GM15510 (cell line): Measurements from ENCODE around the gene SSTR3.

Source experiments
- POLR2A ChIP-seq: IDR thresholded peaks from 3 replicates; pipeline ENCODE4 v1.6.1; 2011; ENCODE audit warnings: borderline replicate concordance; ENCODE audit not compliant: insufficient read length; ENCODE audit errors: extremely low read depth

SSTR3 gene

DNA sequence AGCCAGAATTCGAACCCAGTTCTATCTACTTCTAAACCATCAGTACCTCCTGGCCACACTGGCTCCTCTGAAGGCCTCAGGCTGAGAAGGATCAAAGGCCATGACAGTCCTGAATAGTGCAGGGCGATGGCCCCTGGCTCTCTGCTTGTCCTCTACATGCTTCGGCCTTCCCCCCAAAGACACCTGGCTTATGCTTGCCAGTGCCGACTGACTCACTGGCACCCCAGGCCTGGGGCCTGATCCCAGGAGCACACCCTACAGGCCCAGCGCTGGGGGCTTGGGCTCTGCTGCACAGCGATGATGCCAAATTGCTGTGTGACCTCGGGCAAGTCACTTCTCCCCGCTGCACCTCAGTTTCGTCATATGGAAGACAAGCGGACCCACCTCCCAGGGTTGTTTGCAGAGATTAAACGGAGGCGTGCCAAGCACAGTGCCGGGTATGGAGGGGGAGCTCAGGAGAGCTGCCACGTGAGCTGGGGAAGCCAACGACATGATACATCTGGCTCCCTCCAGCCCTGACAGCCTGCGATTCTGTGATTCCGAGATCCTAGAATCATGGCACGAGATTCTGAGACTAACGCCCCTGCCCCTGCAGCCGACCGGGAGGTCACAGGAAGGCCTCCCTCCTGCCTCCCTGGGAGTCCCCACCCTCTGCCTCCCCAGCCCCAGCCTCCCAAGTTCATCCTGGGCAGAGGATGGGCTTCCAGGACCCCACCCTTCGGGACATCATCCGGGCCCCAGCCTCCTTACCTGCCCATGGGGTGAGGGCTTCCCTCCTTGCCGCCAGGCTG lies 1.0 kb downstream of the SSTR3 start:
- TF ChIP-seq POLR2A: no peak

DNA sequence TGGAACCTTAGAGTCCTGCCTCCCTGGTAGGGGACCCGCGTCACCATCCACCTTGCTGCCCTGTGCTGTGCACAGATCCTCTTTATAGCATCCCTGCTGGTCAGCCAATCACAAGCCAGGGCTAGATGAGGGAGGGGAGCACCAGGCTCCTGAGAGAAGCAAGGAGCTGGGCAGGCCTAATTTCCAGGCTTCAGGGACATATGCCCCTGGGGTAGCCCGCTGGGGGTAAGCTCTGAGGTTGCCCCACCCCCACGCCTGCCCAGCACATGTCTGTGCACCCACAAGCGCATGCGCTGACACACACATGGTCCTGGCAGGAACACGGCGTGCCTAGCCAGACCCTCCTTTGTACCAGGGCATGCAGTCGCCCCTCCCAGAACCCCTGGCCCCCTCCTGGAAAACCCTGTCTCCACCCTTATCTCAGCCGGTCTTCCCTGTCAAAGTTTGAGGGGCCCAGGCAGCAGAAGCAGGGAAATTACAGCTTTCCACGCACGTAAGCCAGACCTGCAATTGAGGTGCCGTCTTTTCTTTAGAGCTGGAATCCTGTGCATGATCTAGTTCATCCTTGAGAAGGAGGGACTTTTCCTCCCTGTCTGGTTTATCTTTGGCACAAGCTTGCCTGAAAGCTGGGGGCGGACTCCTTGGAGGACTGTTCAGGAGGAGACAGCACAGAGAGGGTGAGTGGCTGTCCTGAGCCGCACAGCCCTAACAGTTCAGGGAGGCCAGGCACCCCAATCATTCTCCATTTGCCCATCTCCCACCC lies 2.1 kb downstream of the SSTR3 start:
- TF ChIP-seq POLR2A: no peak

DNA sequence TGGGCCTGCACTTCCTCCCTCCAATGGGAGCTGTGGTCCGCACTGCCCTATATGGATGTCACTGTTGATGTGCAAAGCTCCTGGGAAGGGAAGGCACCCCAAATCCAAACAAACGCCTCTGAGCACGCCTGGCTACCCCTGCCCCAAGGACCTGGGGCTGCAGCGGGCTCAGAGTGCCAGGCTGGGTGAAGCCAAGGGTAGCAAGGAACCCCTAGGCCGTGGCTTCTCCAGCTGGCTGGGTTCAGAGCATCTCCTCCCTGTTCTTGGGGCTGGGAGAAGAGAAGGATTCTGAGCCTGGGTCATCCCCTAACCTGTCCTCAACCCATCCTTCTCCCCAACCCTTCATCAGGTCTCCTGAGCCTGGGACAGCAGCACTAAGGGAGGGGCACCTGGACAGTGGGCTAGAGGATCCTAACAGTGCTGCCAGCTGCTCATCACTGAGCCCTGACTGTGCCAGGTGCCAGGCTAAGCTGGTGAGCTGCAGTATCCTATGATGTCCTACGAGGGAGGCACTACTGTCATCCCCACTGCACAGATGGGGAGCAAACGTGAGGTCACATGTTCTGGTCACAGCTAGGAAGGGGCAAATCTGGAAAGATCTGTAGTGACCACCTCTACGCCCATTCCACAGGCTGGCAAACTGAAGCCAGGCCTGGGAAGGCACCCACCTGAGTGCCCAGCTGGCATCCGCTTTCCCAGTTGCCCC lies 3.0 kb downstream of the SSTR3 start:
- TF ChIP-seq POLR2A: no peak

DNA sequence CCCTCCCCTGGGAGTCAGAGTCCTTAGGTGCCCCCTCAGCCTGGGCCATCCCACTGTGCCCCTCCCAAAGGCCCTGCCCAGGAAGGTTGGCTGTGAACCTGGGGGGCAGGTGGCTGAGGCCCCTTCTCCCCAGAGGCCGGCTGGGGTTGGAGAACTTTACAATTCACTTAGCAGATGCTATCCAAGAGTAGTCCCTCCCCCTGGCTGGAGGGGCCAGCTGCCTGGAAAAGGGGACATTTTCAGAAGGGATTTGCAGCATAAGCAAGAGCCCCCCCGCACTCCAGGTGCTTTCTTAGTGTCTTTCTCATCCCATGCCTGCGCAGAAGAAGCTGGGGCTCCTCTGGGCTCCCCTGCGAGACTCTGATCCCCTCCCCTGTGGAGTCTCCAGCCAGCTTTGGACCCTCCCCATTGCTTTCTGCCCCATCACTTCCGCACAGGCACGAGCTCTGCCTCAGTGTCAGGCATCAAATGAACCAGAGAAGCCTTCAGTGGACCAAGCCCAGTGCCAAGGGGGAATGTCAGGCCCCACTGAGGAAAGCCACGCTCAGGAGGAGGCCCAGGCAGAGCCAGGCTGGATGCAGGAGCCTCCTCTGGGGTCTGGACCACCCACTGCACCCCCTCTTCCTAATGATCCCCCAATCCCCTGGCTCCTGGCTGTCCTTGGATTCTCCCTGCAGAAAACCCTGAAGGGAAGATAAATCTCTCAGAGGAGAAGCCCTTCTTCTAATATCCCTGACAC lies 3.7 kb downstream of the SSTR3 start:
- TF ChIP-seq POLR2A: no peak

DNA sequence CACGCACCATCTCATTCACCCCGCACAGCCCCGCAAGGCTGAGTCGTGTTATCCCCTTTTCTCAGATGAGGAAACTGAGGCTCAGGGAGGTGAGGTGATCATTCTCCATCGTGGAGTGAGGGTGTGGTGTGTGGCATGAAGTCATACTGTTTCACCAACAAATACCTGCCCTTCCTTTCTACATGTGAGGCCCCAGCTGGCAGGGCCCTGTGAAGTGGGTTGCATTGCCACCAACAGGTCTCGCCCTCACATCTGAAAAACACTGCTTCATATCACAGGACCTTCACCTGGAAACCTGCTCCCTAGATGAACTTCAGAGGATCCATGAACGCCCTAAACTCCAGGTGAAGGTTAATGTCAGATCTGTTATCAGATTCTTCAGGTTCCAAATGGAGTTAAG lies 4.3 kb downstream of the SSTR3 start:
- no peak for TF ChIP-seq POLR2A

DNA sequence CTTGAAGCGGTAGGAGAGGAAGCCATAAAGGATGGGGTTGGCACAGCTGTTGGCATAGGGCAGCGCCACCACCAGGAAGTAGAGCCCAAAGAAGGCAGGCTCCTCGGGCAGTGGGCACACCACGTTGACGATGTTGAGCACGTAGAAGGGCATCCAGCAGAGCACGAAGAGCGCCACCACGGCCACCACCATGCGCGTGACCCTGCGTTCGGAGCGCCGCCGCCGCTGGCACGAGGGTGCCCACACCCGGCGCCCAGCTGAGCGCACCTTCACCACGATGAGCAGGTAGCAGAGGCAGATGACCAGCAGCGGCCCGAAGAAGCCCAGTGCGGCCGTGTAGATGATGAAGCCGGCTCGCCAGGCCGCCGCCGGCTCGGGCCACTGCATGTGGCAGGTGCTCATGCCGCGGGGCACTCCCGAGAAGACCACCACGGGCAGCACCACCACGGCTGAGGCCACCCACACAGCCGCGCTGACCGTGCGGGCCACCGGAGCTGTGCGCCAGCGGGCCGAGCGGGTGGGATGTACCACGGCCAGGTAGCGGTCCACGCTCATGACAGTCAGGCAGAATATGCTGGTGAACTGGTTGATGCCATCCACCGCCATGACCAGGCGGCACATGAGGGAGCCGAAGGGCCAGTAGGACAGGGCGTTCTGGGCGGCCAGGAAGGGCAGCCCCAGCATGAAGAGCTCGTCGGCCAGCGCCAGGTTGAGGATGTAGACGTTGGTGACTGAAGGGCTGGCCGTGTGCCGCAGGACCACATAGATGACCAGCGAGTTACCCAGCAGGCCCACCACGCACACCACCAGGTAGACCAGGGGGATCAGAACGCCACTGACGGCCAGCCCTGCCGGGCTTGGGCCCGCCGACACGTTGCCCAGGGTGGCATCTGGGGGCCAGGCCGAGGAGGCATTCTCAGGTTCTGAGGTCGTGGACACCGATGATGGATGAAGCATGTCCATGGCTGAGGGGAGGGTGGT lies 5.1 kb downstream of the SSTR3 start:
- TF ChIP-seq POLR2A: no peak

DNA sequence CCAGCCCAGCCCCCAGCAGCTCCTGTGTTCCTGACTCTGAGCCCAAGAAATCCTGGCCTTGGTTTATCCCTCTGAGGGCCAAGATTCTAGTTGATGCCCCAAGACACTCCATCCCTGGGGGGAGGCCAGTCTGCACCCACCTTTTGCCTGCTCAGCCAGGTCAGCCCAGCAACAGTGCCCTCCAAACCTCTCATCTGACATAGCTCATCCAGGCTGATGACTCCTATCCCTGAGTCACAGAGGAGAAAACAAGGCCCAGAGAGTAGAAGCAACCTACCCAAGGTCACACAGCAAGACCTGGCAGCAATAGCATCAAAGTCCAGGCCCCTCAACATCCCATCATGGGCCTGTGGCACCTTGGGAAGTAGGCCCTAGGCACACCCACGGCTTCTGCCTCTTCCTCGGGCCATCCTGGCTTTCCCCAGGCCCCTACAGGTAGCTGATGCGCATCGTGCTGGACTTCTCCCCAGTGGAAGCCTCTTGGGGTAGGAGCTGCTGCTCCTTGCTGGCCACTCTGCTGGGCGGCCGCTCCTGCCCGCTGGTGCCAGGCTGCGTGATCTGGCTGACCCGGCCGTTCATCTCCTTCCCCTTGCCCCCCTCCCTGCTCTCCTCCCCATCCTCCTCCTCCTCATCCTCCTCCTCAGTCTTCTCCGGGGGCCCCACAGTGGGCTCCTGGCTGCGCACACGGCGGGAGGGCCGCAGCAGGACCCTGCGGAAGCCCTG lies 6.0 kb downstream of the SSTR3 start:
- no peak for TF ChIP-seq POLR2A

DNA sequence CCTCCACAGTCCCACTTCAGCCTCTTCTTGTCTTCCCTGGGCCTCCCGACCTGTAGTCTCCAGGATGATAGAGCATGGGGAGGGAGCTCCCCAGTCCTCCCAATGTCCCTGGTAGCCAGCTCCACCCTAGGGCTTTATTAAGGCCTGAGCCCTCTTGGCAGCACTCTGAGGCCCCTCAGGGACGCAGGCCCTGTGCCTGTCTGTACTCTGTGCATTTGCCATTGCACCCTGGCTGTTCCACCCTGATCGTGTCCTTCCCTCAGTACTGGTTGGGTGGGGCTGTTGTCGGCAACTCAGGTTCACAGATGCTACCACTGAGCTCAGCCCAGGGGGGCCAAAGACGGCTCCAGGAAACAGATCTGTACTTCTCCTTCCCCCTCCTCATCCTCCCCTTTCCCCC lies 7.2 kb downstream of the SSTR3 start:
- no peak for TF ChIP-seq POLR2A

DNA sequence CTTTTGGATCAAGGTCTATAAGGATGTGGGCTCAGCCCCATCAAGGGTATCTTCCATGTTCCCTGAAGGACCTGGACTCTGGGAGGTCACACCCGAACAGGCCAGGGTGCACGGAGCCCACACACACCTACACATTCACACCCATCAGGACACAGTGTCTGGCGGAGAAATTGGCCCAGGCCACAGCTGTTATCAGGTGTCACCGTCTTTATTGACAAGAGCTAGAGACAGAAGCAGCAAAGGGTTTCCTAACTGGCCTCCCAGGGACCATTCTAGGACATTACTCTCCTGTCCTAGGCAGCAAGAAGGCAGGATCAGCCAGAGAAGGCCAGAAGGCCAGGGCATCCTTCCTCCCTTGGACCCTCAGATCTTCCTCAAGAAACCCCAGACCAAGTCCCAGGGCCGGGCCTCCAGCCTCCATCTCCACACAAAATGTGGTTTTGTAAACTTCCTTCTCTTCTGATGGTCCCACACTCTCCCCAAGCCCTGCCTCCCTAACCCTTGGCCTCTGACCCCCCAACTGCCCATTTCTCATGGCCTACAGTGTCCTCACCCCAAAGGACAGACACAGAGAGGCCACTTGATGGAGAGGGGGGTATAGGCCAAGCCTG lies 8.1 kb downstream of the SSTR3 start:
- TF ChIP-seq POLR2A: no peak

DNA sequence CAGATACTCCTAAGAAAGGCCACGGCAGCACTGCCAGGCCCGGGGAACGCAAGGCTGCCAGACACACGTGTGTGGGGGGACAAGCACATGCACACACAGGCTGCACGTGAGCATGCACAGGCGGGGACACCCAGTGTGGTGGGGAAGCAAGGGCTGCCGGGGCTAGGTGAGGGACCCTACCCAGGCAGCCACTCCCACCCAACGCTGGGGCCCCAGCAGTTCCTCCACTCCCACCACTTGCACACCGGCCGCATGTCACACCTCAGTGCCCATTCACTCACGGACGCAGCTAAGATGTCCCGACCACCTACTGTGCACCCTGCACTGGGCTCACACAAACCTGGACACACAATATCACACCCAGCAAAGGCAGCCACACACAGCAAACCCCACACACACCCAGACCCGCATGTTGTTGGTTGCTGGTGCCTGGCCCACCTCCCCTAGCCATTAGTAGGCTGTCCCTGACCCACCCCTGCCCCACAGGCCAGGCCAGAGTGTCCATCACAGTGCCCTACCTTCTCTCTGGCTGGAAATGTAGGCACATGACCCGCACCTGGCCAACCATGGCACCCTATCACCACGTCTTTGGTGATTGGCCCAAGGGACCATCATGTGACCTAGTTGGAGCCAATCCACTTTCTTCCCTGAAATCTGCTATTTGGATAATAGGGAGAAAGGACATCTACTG lies 8.8 kb downstream of the SSTR3 start:
- no peak for TF ChIP-seq POLR2A

DNA sequence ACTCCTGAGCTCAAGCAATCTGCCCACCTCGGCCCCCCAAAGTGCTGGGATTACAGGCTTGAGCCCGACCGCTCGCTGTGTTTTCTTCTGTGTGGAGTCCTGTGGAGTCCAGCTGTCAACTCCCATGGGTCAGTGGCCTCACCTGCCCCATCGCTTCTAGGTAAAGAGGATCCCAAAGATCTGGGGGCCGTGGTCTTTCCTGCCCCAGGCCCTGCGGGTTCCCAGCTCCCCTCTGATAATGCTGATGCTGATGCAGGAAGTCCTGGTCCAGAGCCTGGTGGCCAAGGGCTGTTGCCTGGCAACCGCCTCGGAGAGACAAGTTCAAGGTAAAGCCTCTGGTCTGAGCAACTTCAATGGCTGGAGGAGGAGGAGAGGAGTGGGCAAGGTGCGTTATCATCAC lies 9.6 kb downstream of the SSTR3 start:
- no peak for TF ChIP-seq POLR2A

DNA sequence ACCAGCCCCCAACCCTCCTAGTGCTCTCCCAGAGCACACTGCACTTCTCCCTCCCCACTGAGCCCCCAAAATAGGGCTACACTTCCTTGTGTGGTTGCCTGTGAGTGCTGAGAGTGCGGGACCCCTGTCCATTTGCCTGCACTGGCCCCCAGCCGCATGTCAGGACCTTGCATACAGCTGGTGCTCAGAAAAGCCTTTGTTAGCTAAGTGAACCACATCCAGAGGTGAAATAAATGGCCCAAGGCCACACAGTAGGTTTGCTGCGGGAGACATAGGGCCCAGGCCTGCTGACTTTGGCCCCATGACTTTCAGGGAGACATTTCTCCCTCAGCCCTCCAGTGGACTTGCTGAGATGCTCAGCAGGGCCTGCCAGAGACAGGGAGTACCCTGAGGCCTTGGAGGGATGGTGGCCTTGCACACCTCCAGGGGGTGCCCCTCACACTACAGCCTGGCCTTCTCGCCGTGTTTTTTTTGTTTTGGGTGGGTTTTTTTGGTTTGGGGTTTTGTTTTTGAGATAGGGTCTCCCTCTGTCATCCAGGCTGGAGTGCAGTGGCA lies 10.2 kb downstream of the SSTR3 start:
- TF ChIP-seq POLR2A: no peak

DNA sequence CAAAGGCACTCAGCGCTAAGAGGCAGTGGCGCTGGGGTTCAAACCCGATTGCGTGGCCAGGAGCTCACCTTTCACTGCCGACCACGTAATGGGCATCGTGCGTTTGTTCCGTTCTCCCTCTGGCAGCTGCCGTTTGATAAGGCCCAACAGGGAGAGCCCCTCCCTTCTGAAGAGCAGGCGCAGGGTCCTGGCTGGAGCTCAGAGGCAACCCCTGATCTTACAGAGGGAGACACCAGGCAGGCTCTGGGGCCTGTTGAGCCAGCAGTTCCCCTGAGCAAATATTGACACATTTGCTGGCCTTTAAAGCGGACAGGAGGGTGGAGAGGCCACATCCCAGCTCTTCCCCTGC lies 12.5 kb downstream of the SSTR3 start:
- no peak for TF ChIP-seq POLR2A
